Gastroesophageal sphincter (tissue), 3 donors: ENCODE data around the gene CACUL1.

Source experiments
- POLR2A ChIP-seq, 2 donors: fragments of 450-650 bp; IDR thresholded peaks; one replicate each; pipeline ENCODE4 v1.6.1; 2017; ENCODE audit warnings: antibody characterized with exemption in 2 of 2, mild to moderate bottlenecking in 2 of 2, moderate library complexity in 1 of 2
- POLR2AphosphoS5 ChIP-seq: sonication (generic); formaldehyde crosslinking; IDR thresholded peaks from one replicate; pipeline ENCODE4 v1.6.1; 2017; ENCODE audit warnings: antibody characterized with exemption
- TF ChIP-seq, protein P1 (sequence below), 4 experiments: fragments of 200-600 bp in 2 of 4; fragments of 450-650 bp in 2 of 4; sonication (generic) in 1 of 4; IDR thresholded peaks; one replicate each; pipeline ENCODE4 v1.5.1; 2017 to 2019; ENCODE audit warnings: antibody characterized with exemption in 4 of 4, mild to moderate bottlenecking in 2 of 4, moderate library complexity in 2 of 4

DNA sequence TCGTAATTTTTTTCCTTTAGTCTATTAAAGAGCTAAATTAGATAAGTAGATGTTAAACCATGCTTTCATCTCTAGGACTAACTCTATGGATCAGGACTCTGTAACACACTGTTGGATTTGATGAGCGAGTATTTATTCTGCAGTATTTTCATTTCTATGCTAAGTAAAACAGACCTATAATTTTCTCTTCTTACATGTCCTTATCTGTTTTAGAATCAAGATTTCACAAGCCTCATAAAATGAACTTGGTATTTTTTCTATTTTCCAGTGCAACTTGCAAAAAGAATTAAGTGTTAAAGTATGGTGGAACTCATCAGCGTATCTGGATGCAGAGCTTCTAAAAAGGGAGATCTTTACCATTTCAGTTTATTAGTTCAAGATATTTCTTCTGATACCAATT is 2.4 kb downstream of the CACUL1 start:
- TF ChIP-seq, protein P1, sequence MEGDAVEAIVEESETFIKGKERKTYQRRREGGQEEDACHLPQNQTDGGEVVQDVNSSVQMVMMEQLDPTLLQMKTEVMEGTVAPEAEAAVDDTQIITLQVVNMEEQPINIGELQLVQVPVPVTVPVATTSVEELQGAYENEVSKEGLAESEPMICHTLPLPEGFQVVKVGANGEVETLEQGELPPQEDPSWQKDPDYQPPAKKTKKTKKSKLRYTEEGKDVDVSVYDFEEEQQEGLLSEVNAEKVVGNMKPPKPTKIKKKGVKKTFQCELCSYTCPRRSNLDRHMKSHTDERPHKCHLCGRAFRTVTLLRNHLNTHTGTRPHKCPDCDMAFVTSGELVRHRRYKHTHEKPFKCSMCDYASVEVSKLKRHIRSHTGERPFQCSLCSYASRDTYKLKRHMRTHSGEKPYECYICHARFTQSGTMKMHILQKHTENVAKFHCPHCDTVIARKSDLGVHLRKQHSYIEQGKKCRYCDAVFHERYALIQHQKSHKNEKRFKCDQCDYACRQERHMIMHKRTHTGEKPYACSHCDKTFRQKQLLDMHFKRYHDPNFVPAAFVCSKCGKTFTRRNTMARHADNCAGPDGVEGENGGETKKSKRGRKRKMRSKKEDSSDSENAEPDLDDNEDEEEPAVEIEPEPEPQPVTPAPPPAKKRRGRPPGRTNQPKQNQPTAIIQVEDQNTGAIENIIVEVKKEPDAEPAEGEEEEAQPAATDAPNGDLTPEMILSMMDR (IDR thresholded peaks at IDR 0.05), result no peak
- TF ChIP-seq POLR2A (IDR thresholded peaks at IDR 0.05) (no peak), POLR2AphosphoS5 (no peak)
